Astrocyte (in vitro differentiated cells and primary cell): ENCODE results near the gene TMEM203. TPM values are rescaled to one million over a fixed set of nuclear protein-coding genes. Genes with fewer than 3 reads are reported as not detected.

Experiments used
- DNase-seq: peaks from one replicate; pipeline ENCODE4 v3.0.0-alpha.2; 2010; ENCODE audit warnings: low read depth
- FAIRE-seq: peaks from 2 replicates; lab custom pipeline; 2011; peaks lifted over from hg19 to GRCh38; lab: Jason Lieb, UNC
- H2AFZ ChIP-seq: 2 replicates; pipeline ENCODE4 v1.6.0; 2012; ENCODE audit warnings: low read depth, low read length, inconsistent platforms
- H3K27ac ChIP-seq: 2 replicates; pipeline ENCODE4 v1.5.1; 2011; ENCODE audit warnings: low read depth, low read length, inconsistent platforms
- H3K27me3 ChIP-seq: 2 replicates; pipeline ENCODE4 v1.6.0; 2011; ENCODE audit warnings: low read length, inconsistent platforms; ENCODE audit not compliant: insufficient read depth
- H3K36me3 ChIP-seq: 2 replicates; pipeline ENCODE4 v1.5.1; 2011; ENCODE audit warnings: low read length, inconsistent platforms; ENCODE audit not compliant: insufficient read depth
- H3K4me1 ChIP-seq: 2 replicates; pipeline ENCODE4 v1.5.1; 2011; ENCODE audit warnings: low read length, inconsistent platforms; ENCODE audit not compliant: insufficient read depth
- H3K4me2 ChIP-seq: 2 replicates; pipeline ENCODE4 v1.6.0; 2012; ENCODE audit warnings: low read length, inconsistent platforms
- H3K4me3 ChIP-seq: 2 replicates; pipeline ENCODE4 v1.5.1; 2011; ENCODE audit warnings: low read depth, mild to moderate bottlenecking, low read length, inconsistent platforms; ENCODE audit not compliant: insufficient read depth
- H3K79me2 ChIP-seq: 2 replicates; pipeline ENCODE4 v1.6.0; 2012; ENCODE audit warnings: mild to moderate bottlenecking, low read length, inconsistent platforms; ENCODE audit not compliant: insufficient read depth
- H3K9ac ChIP-seq: 2 replicates; pipeline ENCODE4 v1.6.0; 2012; ENCODE audit warnings: mild to moderate bottlenecking, low read length, inconsistent platforms
- H3K9me3 ChIP-seq: 2 replicates; pipeline ENCODE4 v1.5.1; 2012; ENCODE audit warnings: low read depth, mild to moderate bottlenecking, low read length, inconsistent platforms; ENCODE audit not compliant: insufficient read depth
- H4K20me1 ChIP-seq: 2 replicates; pipeline ENCODE4 v1.6.0; 2012; ENCODE audit warnings: low read length, inconsistent platforms; ENCODE audit not compliant: insufficient read depth
- H3K27ac Mint-ChIP-seq: one replicate; pipeline ENCODE4 v1.8.0; 2021; ENCODE audit warnings: mild to moderate bottlenecking, mixed read lengths; ENCODE audit not compliant: unreplicated experiment
- H3K27me3 Mint-ChIP-seq: one replicate; pipeline ENCODE4 v1.8.0; 2021; ENCODE audit warnings: low read depth, mixed read lengths; ENCODE audit not compliant: unreplicated experiment
- H3K36me3 Mint-ChIP-seq: one replicate; pipeline ENCODE4 v1.8.0; 2021; ENCODE audit warnings: low read depth, mixed read lengths; ENCODE audit not compliant: unreplicated experiment
- H3K4me1 Mint-ChIP-seq: one replicate; pipeline ENCODE4 v1.8.0; 2021; ENCODE audit warnings: low read depth, mixed read lengths; ENCODE audit not compliant: unreplicated experiment
- H3K4me3 Mint-ChIP-seq: one replicate; pipeline ENCODE4 v1.8.0; 2021; ENCODE audit warnings: mild to moderate bottlenecking, moderate library complexity, mixed read lengths; ENCODE audit not compliant: unreplicated experiment
- H3K9me3 Mint-ChIP-seq: one replicate; pipeline ENCODE4 v1.8.0; 2021; ENCODE audit warnings: mild to moderate bottlenecking, mixed read lengths; ENCODE audit not compliant: unreplicated experiment
- CTCF ChIP-seq: IDR thresholded peaks from 2 replicates; pipeline ENCODE4 v1.5.1; 2011; ENCODE audit warnings: low read depth, mild to moderate bottlenecking, inconsistent platforms, low read length, moderate library complexity; ENCODE audit not compliant: insufficient read depth
- EZH2 ChIP-seq: IDR thresholded peaks from 2 replicates; pipeline ENCODE4 v1.6.1; 2012; ENCODE audit warnings: mild to moderate bottlenecking, low read length, inconsistent platforms; ENCODE audit not compliant: insufficient read depth
- microRNA-seq: library from miRNA; unstranded; fragments of <30 nt; microRNA quantifications from one replicate; pipeline ENCODE4 v1.2.0, GENCODE V29; 2020
- total RNA-seq: library from RNA; stranded (reverse); gene quantifications from 2 replicates; pipeline ENCODE4 v1.2.1, GENCODE V29; 2021

TMEM203 gene
- total RNA-seq, 1 donor from 2014 or later = 28.7 TPM

GRCh38 chr9:137157618-137158415, 47.6 kb downstream of the TMEM203 start:
- H3K9me3 Mint-ChIP-seq = no peaks in the 10 kb centered on the region
- H3K27me3 ChIP-seq = peaks cover 24% of the 10 kb centered on the region

GRCh38 chr9:137156567-137157375, 48.7 kb downstream of the TMEM203 start:
- peaks cover 55% of the 10 kb centered on the region for H3K27me3 Mint-ChIP-seq
- H3K4me2 ChIP-seq = peak overlapping the region; percentile 85
- TF ChIP-seq EZH2 (no peak), CTCF (no peak)

More at GRCh38 chr9:137157618-137158415, 47.6 kb downstream of the TMEM203 start:
- no peak for DNase-seq
- Histone ChIP-seq H4K20me1 (no peaks in the 10 kb centered on the region), H2AFZ (no peak overlapping the region), H3K27ac (no peak overlapping the region), H3K79me2 (no peaks in the 10 kb centered on the region), H3K9ac (no peak overlapping the region), H3K4me3 (no peak overlapping the region), H3K36me3 (no peaks in the 10 kb centered on the region), H3K4me2 (no peak overlapping the region), H3K9me3 (no peaks in the 10 kb centered on the region), H3K4me1 (peaks cover 4% of the 10 kb centered on the region)
- no peak for TF ChIP-seq CTCF
- TF ChIP-seq EZH2 = no peak
- Mint-ChIP-seq H3K36me3 (no peaks in the 10 kb centered on the region), H3K27me3 (peaks cover 59% of the 10 kb centered on the region), H3K27ac (no peak overlapping the region), H3K4me1 (peaks cover 2% of the 10 kb centered on the region), H3K4me3 (no peak overlapping the region)
- FAIRE-seq = no peak

More at GRCh38 chr9:137156567-137157375, 48.7 kb downstream of the TMEM203 start:
- Histone ChIP-seq H3K4me3 (no peak overlapping the region), H3K4me1 (no peaks in the 10 kb centered on the region), H3K27ac (no peak overlapping the region), H3K9ac (no peak overlapping the region), H3K27me3 (peaks cover 21% of the 10 kb centered on the region), H2AFZ (peak overlapping the region; percentile 62), H3K9me3 (no peaks in the 10 kb centered on the region), H3K36me3 (no peaks in the 10 kb centered on the region), H4K20me1 (no peaks in the 10 kb centered on the region), H3K79me2 (no peaks in the 10 kb centered on the region)
- DNase-seq (no peak), FAIRE-seq (no peak)
- Mint-ChIP-seq H3K4me3 (no peak overlapping the region), H3K27ac (no peak overlapping the region), H3K9me3 (no peaks in the 10 kb centered on the region), H3K4me1 (peaks cover 2% of the 10 kb centered on the region), H3K36me3 (no peaks in the 10 kb centered on the region)

Small RNAs within 50 kb of the gene (microRNA-seq; reads per million reads assigned to microRNA genes)
- not detected for gene MIR3621

Other genes starting within 250 kb of the TMEM203 start
- gene PTGDS, start 228.1 kb downstream of the TMEM203 start, total RNA-seq = 5.0 and 5.6 TPM in 2 replicates
- gene LCNL1, start 222.7 kb downstream of the TMEM203 start, total RNA-seq = 0.22 and 0.45 TPM in 2 replicates
- 15.3 and 18.8 TPM in 2 replicates for gene PAXX, start 213.2 kb downstream of the TMEM203 start, total RNA-seq
- 0.39 and 0.48 TPM in 2 replicates for gene CLIC3, start 209.1 kb downstream of the TMEM203 start, total RNA-seq
- gene ABCA2, start 177.4 kb downstream of the TMEM203 start, total RNA-seq = 16.2 and 20.0 TPM in 2 replicates
- not detected in 2 replicates for gene FUT7, start 173.6 kb downstream of the TMEM203 start, total RNA-seq
- gene NPDC1, start 159.5 kb downstream of the TMEM203 start, total RNA-seq = 65.9 and 66.8 TPM in 2 replicates
- gene ENTPD2, start 151.6 kb downstream of the TMEM203 start, total RNA-seq = 0.14 and 0.55 TPM in 2 replicates
- gene SAPCD2, start 135.1 kb downstream of the TMEM203 start, total RNA-seq = 0.41 and 0.43 TPM in 2 replicates
- 4.0 and 4.7 TPM in 2 replicates for gene UAP1L1, start 128.1 kb downstream of the TMEM203 start, total RNA-seq
- gene MAN1B1, start 118.7 kb downstream of the TMEM203 start, total RNA-seq = 69.2 and 89.0 TPM in 2 replicates
- gene DPP7, start 90.9 kb downstream of the TMEM203 start, total RNA-seq = 53.8 and 68.7 TPM in 2 replicates
- 0.18 TPM in 1 of 2 replicates, not detected in the other for gene GRIN1, start 66.5 kb downstream of the TMEM203 start, total RNA-seq
- not detected in 2 replicates for gene LRRC26, start 35.6 kb downstream of the TMEM203 start, total RNA-seq
- gene TMEM210, start 33.6 kb downstream of the TMEM203 start, total RNA-seq = not detected in 2 replicates
- 39.2 and 39.7 TPM in 2 replicates for gene ANAPC2, start 17.1 kb downstream of the TMEM203 start, total RNA-seq
- gene SSNA1, start 17.0 kb downstream of the TMEM203 start, total RNA-seq = 49.1 and 52.7 TPM in 2 replicates
- 16.0 and 17.2 TPM in 2 replicates for gene TPRN, start 4.9 kb downstream of the TMEM203 start, total RNA-seq
- gene NDOR1, start 52 bp upstream of the TMEM203 start, total RNA-seq = 13.7 and 14.5 TPM in 2 replicates
- 4.3 and 4.9 TPM in 2 replicates for gene RNF208, start 16.6 kb upstream of the TMEM203 start, total RNA-seq
- 1.2 and 1.3 TPM in 2 replicates for gene CYSRT1, start 19.5 kb upstream of the TMEM203 start, total RNA-seq
- gene RNF224, start 21.9 kb upstream of the TMEM203 start, total RNA-seq = 0.17 TPM in 1 of 2 replicates, not detected in the other
- 0.09 TPM in 1 of 2 replicates, not detected in the other for gene SLC34A3, start 25.3 kb upstream of the TMEM203 start, total RNA-seq
- gene TUBB4B, start 35.6 kb upstream of the TMEM203 start, total RNA-seq = 188 and 218 TPM in 2 replicates
- gene STPG3, start 45.6 kb upstream of the TMEM203 start, total RNA-seq = not detected in 2 replicates
- 45.8 and 48.9 TPM in 2 replicates for gene NELFB, start 49.7 kb upstream of the TMEM203 start, total RNA-seq
- 10.8 and 11.8 TPM in 2 replicates for gene TOR4A, start 72.1 kb upstream of the TMEM203 start, total RNA-seq
- 6.9 and 7.3 TPM in 2 replicates for gene NRARP, start 96.6 kb upstream of the TMEM203 start, total RNA-seq
- gene EXD3, start 217.5 kb upstream of the TMEM203 start, total RNA-seq = 8.5 and 9.4 TPM in 2 replicates
- 0.50 and 0.84 TPM in 2 replicates for gene NOXA1, start 217.7 kb upstream of the TMEM203 start, total RNA-seq
- gene ENTPD8, start 235.7 kb upstream of the TMEM203 start, total RNA-seq = 0.11 TPM in 1 of 2 replicates, not detected in the other